Fibroblast of the aortic adventitia (primary cell): ENCODE data around the gene DMBX1. TPM values are rescaled to one million over a fixed set of nuclear protein-coding genes. Genes with fewer than 3 reads are reported as not detected.

Experiments
- DNase-seq: peaks from one replicate; pipeline ENCODE4 v3.0.0-alpha.2; 2010; ENCODE audit warnings: low read depth
- H3K4me3 ChIP-seq: 2 replicates; pipeline ENCODE4 v1.5.1; 2011; ENCODE audit warnings: low read depth, mild to moderate bottlenecking, control low read depth, low read length, moderate library complexity
- total RNA-seq: library from RNA; depleted of rRNA; stranded (reverse); fragments of >200 nt; gene quantifications from 2 replicates; pipeline ENCODE4 v1.2.3, GENCODE V29; 2012; ENCODE audit warnings: low replicate concordance
- TF ChIP-seq, protein P1 (sequence below): IDR thresholded peaks from 2 replicates; pipeline ENCODE4 v1.5.1; 2011; ENCODE audit warnings: mild to moderate bottlenecking, low read length, control low read depth, inconsistent platforms; ENCODE audit not compliant: insufficient read depth

The DMBX1 gene
- total RNA-seq, 1 donor, result not detected

DNA sequence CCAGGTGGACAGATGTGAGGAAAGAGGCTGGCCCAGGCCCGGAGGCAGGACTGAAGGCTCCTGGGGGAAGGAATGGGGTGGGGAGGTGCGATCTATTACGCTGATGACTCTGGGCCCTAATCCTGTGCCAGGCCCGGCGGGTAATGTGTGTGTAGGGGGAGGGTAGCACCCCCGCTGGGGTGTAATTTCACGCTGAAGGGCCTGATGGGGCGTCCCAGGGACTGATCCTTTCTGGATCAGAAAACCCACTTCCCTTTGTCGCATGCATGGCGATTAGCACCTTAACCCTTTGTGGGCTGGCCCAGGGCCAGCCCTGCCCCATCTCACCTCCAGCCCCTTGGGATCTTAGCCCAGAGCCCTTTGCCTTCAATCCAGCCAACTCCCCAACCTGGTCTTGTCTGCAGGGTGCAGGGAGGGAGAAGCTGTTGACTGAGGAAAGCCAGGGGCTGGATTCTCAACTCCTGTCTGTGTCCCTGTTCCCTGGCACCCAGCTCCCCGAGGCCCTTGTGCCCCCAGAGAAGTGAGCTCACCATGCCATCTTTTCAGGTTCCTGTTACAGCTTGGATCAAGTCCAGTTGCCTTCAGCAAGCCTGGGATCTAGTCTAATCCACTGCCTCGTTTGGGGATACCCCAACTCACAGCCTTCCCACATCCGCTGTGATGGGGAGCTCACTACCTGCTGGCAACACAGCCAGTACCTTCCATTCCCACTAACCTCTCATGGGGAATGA is 35.8 kb downstream of the DMBX1 start:
- TF ChIP-seq, protein P1, sequence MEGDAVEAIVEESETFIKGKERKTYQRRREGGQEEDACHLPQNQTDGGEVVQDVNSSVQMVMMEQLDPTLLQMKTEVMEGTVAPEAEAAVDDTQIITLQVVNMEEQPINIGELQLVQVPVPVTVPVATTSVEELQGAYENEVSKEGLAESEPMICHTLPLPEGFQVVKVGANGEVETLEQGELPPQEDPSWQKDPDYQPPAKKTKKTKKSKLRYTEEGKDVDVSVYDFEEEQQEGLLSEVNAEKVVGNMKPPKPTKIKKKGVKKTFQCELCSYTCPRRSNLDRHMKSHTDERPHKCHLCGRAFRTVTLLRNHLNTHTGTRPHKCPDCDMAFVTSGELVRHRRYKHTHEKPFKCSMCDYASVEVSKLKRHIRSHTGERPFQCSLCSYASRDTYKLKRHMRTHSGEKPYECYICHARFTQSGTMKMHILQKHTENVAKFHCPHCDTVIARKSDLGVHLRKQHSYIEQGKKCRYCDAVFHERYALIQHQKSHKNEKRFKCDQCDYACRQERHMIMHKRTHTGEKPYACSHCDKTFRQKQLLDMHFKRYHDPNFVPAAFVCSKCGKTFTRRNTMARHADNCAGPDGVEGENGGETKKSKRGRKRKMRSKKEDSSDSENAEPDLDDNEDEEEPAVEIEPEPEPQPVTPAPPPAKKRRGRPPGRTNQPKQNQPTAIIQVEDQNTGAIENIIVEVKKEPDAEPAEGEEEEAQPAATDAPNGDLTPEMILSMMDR, result no peak
- DNase-seq, result no peak

DNA sequence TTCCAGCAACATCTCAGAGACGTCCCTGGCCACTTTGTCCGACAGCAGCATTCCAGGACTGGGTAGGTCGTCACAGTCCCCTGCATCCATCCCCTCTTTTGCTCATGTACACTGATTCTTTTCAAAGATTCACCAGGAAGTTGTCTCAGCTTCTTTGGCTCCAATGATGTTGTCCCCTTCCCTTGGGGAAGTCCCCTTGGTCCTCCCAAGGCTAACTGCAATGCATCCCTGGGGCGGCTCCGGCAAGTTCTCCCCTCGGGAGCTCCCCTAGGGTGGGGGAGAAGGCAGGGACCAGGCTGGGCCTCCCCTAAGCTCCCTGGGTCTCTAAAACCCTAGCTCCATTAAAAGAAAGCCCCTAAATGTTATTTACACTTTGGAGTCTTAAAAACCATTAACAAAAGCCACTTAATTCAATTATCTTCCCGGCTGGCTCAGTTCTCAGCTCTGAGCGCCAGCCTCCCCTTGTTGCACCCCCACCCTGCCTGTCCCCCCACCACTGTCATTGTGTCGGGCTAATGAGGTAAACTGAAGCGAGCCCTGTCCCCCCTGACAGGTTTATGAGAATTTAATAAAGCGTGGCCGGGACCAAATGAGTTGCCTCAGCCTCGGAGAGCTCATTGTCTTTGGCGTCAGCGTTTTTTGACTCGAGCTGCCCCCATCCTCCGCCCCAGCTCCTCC is 36.5 kb downstream of the DMBX1 start:
- H3K4me3 ChIP-seq, result no peak overlapping the region
- TF ChIP-seq, protein P1, result no peak
- no peak for DNase-seq

More for the DNA sequence above, 35.8 kb downstream of the DMBX1 start:
- no peak overlapping the region for H3K4me3 ChIP-seq

DNA sequence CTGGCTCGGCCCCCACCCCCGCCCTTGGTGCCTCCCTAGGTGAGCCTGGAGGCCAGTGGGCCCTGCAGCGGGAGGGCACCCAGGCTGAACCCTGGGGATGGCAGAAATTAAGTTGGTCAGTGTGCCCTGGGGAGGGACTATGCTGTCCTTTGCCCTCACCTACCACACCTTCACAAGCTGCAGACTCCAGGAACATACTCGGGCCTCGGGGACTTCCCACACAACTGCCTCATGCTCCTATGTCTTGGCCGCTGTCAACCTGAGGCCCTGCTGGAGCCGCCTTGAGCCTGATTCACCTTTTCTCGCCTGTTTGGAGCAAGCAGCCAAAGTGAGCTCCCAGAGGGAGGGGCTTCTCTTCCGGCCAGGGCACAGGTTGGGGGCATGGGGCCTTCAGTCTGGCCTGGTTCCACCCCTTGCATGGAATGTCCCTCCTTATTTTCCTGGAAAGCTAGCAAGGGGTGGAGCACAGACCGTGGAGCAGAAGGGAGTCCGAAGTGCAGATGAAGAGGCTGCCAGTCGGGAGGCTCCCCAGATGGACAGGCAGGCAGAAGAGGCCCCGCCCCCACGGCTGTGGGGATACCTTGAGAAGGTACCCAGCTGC is 37.2 kb downstream of the DMBX1 start:
- no peak overlapping the region for H3K4me3 ChIP-seq
- DNase-seq, result no peak
- TF ChIP-seq, protein P1, result no peak

DNA sequence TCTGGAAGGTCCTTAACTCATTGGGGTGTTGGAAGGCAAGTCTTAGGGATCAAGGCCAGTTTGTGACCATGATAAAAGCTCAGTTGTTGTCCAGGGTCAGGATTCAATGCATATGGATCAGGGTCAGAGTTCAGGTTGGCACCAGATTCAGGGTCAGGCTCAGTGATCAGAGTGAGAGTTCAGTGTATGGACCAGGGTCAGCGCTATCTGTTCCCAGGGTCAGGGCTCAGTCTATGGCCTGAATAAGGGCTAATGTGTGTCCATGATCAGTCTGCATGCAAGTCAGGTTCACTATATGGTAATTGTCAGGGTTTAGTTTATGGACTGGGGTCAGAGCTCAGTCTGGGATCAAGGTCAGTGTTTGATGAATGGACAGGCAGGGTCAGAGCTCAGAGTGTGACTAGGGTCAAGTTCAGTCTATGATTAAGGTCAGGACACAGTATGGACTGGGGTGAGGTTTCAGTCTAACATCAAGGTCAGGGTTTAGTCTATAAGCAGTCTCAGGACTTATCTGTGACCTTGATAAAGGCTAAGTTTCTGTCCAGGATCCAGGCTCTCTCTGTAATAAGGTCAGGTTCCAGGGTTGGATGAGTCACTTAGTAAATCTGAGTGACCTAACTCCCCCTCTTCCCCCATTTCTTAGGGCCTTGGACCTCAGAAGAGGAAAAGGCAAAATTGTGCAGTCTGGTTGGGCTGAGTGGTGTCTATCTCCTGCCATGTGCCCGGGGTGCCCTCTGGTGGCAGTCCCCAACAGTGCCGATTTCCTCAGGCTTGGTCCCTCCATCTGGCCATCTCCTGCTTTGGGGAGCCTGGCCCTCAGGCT is 38.0 kb downstream of the DMBX1 start:
- H3K4me3 ChIP-seq, result no peak overlapping the region
- TF ChIP-seq, protein P1, result peak; percentile 98
- peak; percentile 79 for DNase-seq

DNA sequence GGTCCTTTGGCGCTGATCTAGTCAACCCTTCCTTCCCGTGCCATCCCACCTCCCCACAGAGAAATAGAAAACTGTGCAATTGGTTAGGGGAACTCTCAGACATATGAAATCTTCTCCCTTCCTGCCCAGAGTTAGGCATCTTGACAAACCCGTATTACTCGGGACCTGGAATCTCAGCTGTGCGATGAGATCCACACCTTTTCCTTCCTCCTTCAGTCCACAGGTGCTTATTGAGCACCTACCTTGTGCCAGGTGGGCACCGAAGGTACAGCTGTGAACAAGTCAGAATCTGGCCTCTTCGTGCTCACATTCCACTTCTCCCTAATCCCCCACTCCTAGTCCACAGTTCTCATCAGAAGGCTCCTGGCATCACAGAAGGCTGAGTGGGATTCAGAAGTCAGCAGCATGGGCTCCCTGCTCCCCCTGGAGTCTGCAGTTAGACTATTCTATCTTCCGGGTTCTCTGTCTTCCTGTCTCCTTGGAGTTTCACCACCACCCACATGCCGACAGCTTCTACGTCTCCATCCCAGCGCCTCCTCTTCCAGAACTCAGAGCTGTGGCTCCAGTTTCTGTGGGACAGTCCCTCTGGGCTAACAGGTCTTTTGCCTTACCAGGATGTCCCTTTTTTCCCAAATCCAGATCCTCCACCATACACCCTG is 38.8 kb downstream of the DMBX1 start:
- H3K4me3 ChIP-seq, result no peak overlapping the region
- TF ChIP-seq, protein P1, result peak; percentile 36
- peak; percentile 36 for DNase-seq
